Epidermal melanocyte (primary cell): ENCODE measurements around the gene MMGT1.
"Not testable (repeated sequence)": the region's sequence is repeated elsewhere in the genome, so short reads cannot be mapped to it uniquely, and the experiment has no call there.

Experiments
- DNase-seq: peaks from one replicate; pipeline ENCODE4 v3.0.0; 2011; ENCODE audit warnings: low spot score; ENCODE audit not compliant: insufficient read length

MMGT1 gene

DNA sequence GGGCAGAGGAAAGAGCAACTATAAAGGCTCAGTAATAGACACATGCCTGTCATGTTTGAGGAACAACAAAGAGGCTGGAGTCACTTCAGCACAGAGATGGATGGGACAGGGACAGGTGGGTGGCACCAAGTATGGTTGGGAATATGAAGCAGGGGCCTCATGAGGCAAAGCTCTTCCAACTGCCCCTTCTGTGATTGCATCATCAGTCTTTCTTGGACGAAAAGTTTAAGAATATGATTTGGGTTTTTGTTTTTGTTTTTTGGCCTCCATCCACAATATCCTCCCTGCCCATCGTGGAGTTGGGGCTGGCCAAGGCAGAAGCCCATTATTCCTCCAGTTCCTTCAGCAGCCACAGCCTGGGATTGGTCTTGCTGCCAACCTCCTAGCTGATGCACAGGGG, 45.9 kb downstream of the MMGT1 start:
- no peak for DNase-seq

DNA sequence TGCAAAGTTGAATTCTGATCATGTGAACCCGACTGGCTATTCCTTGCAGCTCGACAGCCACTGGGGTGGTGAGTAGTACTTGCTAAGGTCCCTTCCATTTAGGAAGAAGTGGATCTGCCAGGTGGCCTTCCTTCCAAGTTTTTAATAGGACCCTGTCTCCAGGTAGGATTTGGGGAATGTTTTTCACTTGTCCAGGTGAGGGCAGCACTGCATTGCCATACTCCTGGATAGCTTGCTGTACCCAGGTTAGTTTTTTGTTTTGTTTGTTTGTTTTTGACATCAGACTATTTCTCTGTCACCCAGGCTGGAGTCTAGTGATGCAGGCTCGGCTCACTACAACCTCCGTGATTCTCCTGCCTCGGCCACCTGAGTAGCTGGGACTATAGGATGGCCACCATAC, 50.4 kb downstream of the MMGT1 start:
- DNase-seq: no peak

DNA sequence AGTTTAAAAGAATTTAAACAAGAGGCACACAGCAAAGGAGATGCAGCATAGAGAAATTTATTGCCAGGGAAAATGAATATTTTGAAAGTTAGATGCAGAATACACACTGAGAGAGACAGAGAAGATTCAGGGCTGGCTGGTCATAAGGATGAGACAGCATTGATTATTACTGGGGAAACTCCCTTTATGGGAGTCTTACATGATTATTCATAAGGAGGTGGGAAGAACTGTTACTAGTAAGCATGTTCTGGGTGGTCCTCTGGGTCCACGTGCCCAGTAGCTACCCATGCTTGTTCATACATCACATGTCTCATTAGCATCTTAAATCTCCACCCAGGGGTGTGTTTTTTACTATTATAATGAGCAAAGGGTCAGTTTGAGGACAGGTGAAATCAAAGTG, 53.3 kb downstream of the MMGT1 start:
- DNase-seq: not testable (repeated sequence)

DNA sequence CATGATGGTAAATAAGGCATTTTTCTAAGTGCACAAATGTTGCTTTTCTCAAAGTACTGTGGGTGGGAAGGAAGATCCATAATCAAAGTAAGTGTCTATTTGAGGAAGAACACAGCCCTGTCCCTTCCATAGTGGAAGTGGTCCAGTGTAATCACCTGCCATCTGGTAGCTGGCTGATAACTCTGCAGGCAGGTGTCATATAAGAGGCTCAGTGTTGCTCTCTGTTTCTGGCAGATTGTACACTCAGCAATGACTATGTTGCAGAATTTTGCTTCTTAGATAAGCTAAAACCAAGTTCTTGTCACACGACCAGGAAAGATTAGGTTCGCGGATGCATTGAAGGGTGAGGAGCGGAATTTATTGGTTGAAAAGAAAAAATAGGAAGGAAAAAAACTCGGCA, 59.4 kb downstream of the MMGT1 start:
- DNase-seq: no peak
